ENCODE results near the gene PKNOX2.

The PKNOX2 gene

GRCh38 chr11:125141686-125142535, 22.6 kb upstream of the PKNOX2 start:
- TF ChIP-seq FOXP2 (optimal IDR thresholded peaks at IDR 0.05; ENCODE audit: borderline replicate concordance, extremely low read depth, extremely low read length, insufficient read depth) (peak; percentile 53), REST (IDR thresholded peaks at IDR 0.05; ENCODE audit: insufficient read depth in 1 of 2, low read depth in 2 of 2, low read length in 2 of 2) (no peak), SIN3A (IDR thresholded peaks at IDR 0.05; ENCODE audit: borderline replicate concordance, insufficient read depth, low read length) (no peak), TAF1 (IDR thresholded peaks at IDR 0.05; ENCODE audit: borderline replicate concordance, insufficient read depth, low read length) (no peak)

GRCh38 chr11:125146232-125146631, 18.3 kb upstream of the PKNOX2 start:
- TF ChIP-seq POLR2AphosphoS5 (IDR thresholded peaks at IDR 0.05; ENCODE audit: low read depth, low read length) (no peak), SIN3A (IDR thresholded peaks at IDR 0.05; ENCODE audit: borderline replicate concordance, insufficient read depth, low read length) (no peak), FOXP2 (optimal IDR thresholded peaks at IDR 0.05; ENCODE audit: borderline replicate concordance, extremely low read depth, extremely low read length, insufficient read depth) (no peak), REST (IDR thresholded peaks at IDR 0.05; ENCODE audit: insufficient read depth in 1 of 2, low read depth in 2 of 2, low read length in 2 of 2) (no peak), TAF1 (IDR thresholded peaks at IDR 0.05; ENCODE audit: borderline replicate concordance, insufficient read depth, low read length) (no peak)

GRCh38 chr11:125147280-125147679, 17.3 kb upstream of the PKNOX2 start:
- TF ChIP-seq POLR2AphosphoS5 (IDR thresholded peaks at IDR 0.05; ENCODE audit: low read depth, low read length) (no peak), REST (IDR thresholded peaks at IDR 0.05; ENCODE audit: insufficient read depth in 1 of 2, low read depth in 2 of 2, low read length in 2 of 2) (no peak), FOXP2 (optimal IDR thresholded peaks at IDR 0.05; ENCODE audit: borderline replicate concordance, extremely low read depth, extremely low read length, insufficient read depth) (no peak), TAF1 (IDR thresholded peaks at IDR 0.05; ENCODE audit: borderline replicate concordance, insufficient read depth, low read length) (no peak), SIN3A (IDR thresholded peaks at IDR 0.05; ENCODE audit: borderline replicate concordance, insufficient read depth, low read length) (no peak)

GRCh38 chr11:125148011-125148410, 16.5 kb upstream of the PKNOX2 start:
- no peak for TF ChIP-seq FOXP2 (optimal IDR thresholded peaks at IDR 0.05; ENCODE audit: borderline replicate concordance, extremely low read depth, extremely low read length, insufficient read depth)
- no peak for TF ChIP-seq TAF1 (IDR thresholded peaks at IDR 0.05; ENCODE audit: borderline replicate concordance, insufficient read depth, low read length)
- TF ChIP-seq REST (IDR thresholded peaks at IDR 0.05; ENCODE audit: insufficient read depth in 1 of 2, low read depth in 2 of 2, low read length in 2 of 2), result no peak
- TF ChIP-seq SIN3A (IDR thresholded peaks at IDR 0.05; ENCODE audit: borderline replicate concordance, insufficient read depth, low read length), result no peak
- no peak for TF ChIP-seq POLR2AphosphoS5 (IDR thresholded peaks at IDR 0.05; ENCODE audit: low read depth, low read length)
